ENCODE data around the gene CYP27B1. TPM values are rescaled to one million over a fixed set of nuclear protein-coding genes. Genes with fewer than 3 reads are reported as not detected.
A peak's percentile ranks its signal among the peaks of the same experiment; 100 is the strongest.

Gene CYP27B1
- total RNA-seq, 1 donor from 2014 or later, result 2.0 TPM

- Histone ChIP-seq H3K4me1 (peaks cover 38% of the 10 kb centered on the region), H3K4me3 (peak overlapping the region; percentile 66), H3K36me3 (peaks cover 20% of the 10 kb centered on the region), H3K27me3 (no peaks in the 10 kb centered on the region), H3K27ac (peak overlapping the region; percentile 70), H3K9me3 (no peaks in the 10 kb centered on the region)
- ATAC-seq, result no peak
- intact Hi-C loops (cut with DNase I), result no loop called here
- DNase-seq, result no peak
- TF ChIP-seq, protein P1, sequence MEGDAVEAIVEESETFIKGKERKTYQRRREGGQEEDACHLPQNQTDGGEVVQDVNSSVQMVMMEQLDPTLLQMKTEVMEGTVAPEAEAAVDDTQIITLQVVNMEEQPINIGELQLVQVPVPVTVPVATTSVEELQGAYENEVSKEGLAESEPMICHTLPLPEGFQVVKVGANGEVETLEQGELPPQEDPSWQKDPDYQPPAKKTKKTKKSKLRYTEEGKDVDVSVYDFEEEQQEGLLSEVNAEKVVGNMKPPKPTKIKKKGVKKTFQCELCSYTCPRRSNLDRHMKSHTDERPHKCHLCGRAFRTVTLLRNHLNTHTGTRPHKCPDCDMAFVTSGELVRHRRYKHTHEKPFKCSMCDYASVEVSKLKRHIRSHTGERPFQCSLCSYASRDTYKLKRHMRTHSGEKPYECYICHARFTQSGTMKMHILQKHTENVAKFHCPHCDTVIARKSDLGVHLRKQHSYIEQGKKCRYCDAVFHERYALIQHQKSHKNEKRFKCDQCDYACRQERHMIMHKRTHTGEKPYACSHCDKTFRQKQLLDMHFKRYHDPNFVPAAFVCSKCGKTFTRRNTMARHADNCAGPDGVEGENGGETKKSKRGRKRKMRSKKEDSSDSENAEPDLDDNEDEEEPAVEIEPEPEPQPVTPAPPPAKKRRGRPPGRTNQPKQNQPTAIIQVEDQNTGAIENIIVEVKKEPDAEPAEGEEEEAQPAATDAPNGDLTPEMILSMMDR (IDR thresholded peaks at IDR 0.05), result no peak
Observed at GRCh38 chr12:57755194-57755453, 11.8 kb downstream of the CYP27B1 start.

GRCh38 chr12:57754411-57755193 is 12.3 kb downstream of the CYP27B1 start, which contains the start of gene MARCHF9:
Gene MARCHF9 (plus strand): TSS chr12:57755103. CDS start chr12:57755529, 426 bp downstream.
- DNase-seq (peak; percentile 90), ATAC-seq (peak; percentile 56)
- intact Hi-C loops (cut with DNase I), result no loop called here
- TF ChIP-seq, protein P1 (IDR thresholded peaks at IDR 0.05), result no peak
- peaks cover 25% of the 10 kb centered on the region for H3K36me3 ChIP-seq
- peak within 1 kb of the TSS; percentile 70 for H3K27ac ChIP-seq
- H3K4me1 ChIP-seq, result peaks cover 38% of the 10 kb centered on the region
- no peaks in the 10 kb centered on the region for H3K9me3 ChIP-seq
- H3K4me3 ChIP-seq, result peak within 1 kb of the TSS; percentile 66
- H3K27me3 ChIP-seq, result no peaks in the 10 kb centered on the region

DNA sequence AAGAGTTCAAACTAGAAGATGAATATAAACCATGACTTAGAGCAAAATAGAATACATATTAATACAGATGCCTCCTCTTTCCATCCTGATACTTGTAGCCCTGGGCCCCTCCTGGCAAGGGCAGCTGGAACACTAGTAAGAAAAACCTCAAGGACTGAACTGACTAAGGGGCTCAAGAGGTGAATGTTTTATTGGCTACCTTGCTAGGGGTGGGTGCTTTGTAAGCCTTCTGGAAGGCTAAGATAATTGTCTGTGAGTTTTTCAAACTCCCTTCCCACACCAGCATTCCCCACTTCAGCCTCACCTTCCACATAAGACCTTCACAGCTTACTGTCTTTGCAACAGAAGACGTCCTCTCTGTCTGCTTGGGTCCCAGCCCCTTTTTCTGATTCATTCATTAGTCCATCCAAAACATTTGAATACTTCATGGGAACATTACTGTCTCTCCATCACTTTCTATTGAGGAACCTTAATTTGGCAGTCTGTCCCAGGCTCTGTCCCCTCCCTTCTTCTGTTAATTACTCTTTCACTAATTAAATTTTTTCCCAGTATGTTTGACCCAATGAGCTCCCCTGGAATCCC is 13.0 kb downstream of the CYP27B1 start:
- intact Hi-C loops (cut with DNase I), result no loop called here
- no peaks in the 10 kb centered on the region for H3K27me3 ChIP-seq
- peaks cover 32% of the 10 kb centered on the region for H3K36me3 ChIP-seq
- H3K4me3 ChIP-seq, result peak overlapping the region; percentile 66
- ATAC-seq (no peak), DNase-seq (no peak)
- peaks cover 38% of the 10 kb centered on the region for H3K4me1 ChIP-seq
- no peak overlapping the region for H3K27ac ChIP-seq
- no peaks in the 10 kb centered on the region for H3K9me3 ChIP-seq
- TF ChIP-seq, protein P1 (IDR thresholded peaks at IDR 0.05), result no peak

GRCh38 chr12:57752668-57753000 is 14.2 kb downstream of the CYP27B1 start:
- peak overlapping the region; percentile 92 for H3K4me3 ChIP-seq
- ATAC-seq (no peak), DNase-seq (no peak)
- no peaks in the 10 kb centered on the region for H3K9me3 ChIP-seq
- H3K36me3 ChIP-seq, result peaks cover 32% of the 10 kb centered on the region
- peaks cover 38% of the 10 kb centered on the region for H3K4me1 ChIP-seq
- TF ChIP-seq, protein P1 (IDR thresholded peaks at IDR 0.05), result no peak
- intact Hi-C loops (cut with DNase I), result no loop called here
- no peaks in the 10 kb centered on the region for H3K27me3 ChIP-seq
- peak overlapping the region; percentile 67 for H3K27ac ChIP-seq

- intact Hi-C loops (cut with DNase I), result no loop called here
- peaks cover 38% of the 10 kb centered on the region for H3K4me1 ChIP-seq
- H3K9me3 ChIP-seq, result no peaks in the 10 kb centered on the region
- peak within 1 kb of the TSS; percentile 92 for H3K4me3 ChIP-seq
- TF ChIP-seq, protein P1 (IDR thresholded peaks at IDR 0.05), result no peak
- ATAC-seq (peak; percentile 91), DNase-seq (peak; percentile 99)
- H3K27ac ChIP-seq, result peak within 1 kb of the TSS; percentile 91
- no peaks in the 10 kb centered on the region for H3K27me3 ChIP-seq
- H3K36me3 ChIP-seq, result peaks cover 37% of the 10 kb centered on the region
Observed at GRCh38 chr12:57751788-57752667, 14.8 kb downstream of the CYP27B1 start, which contains the start of gene CDK4. Gene CDK4 (minus strand): TSS chr12:57752310. CDS start chr12:57751717, 593 bp downstream.

All from upper lobe of right lung (tissue), 1 donor.